HTERT RPE-1 (cell line): ENCODE data around the gene HSD11B1.
"Not testable (repeated sequence)": the region's sequence is repeated elsewhere in the genome, so short reads cannot be mapped to it uniquely, and the experiment has no call there.

Source experiments
- in situ Hi-C: fragments of 300-500 bp; cut with MboI; formaldehyde crosslinking; loops from 4 replicates; pipeline ENCODE4 v1.14.3; 2020; ENCODE audit warnings: low sequenced_read_pairs

The HSD11B1 gene

DNA sequence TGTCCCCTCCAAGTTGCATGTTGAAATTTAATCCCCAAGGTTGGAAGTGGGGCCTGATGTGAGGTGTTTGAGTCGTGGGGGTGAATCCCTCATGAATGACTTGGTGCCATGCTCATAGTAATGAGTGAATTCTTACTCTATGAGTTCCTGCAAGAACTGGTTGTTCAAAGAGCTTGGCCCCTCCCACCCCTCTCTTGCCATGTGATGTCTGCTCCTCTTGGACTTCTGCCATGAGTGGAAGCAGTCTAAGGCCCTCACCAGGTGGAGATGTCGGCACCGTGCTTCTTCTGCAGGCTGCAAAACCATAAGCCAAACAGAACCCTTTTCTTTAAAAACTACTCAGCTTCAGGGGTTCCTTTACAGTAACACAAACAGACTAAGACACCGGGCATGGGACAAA is 15.2 kb upstream of the HSD11B1 start:
- in situ Hi-C loops = no loop called here

GRCh38 chr1:209691237-209691636 is 13.4 kb upstream of the HSD11B1 start:
- in situ Hi-C loops = no loop called here

DNA sequence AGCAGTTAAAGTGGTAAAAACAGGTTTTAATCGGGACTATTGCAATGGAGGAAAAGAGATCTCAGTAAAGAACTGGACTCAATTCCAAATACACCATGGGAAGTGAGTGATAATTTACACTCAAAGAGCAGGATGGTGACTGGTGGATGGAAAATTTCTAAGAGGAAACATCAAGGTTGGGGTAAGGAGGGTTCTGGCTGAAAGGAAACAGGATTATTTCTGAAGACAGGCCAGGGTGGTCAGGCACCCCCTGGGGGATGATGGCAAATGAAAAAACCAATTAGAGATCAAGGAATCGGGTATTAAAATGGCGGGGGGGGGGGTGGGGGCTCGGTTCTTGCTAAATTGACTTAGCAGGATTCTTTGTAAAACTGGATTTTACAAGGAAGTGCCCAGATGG is 12.3 kb upstream of the HSD11B1 start:
- in situ Hi-C loops = no loop called here

DNA sequence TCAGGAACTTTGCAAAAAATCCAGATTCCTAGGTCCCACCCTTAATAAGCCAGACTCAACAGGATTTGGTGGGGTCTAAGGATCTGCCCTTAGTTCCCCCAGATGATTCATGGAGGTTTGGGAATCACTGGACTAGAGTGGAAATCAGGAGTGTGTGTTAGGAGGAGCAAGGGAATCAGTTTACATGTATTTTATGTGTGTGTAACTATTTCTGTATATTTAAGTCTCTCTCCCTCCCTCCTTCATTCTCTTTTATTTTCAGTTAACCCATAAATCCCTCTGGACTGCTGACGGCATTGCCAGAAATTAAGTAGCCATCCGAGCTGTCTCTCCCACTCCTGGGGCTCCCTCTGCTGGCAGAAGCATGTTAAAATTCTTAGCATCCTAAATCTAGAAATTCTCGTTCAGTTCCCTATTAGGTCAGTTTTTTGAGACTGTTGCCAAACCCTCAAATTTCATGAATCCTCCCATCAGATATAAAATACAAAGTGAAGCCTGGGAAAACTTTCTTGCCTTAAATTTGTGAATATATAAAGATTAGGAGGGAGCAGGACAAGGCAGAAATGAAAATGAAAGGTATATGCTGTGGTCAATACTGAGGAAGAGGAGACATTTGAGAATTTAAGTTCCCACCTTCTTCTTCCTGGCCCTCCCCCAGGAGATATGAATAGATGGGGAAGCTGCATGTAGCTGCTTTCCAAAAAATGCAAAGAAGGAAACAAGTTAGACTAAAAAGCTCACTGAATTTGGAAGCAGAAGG is 11.7 kb upstream of the HSD11B1 start:
- in situ Hi-C loops = no loop called here

DNA sequence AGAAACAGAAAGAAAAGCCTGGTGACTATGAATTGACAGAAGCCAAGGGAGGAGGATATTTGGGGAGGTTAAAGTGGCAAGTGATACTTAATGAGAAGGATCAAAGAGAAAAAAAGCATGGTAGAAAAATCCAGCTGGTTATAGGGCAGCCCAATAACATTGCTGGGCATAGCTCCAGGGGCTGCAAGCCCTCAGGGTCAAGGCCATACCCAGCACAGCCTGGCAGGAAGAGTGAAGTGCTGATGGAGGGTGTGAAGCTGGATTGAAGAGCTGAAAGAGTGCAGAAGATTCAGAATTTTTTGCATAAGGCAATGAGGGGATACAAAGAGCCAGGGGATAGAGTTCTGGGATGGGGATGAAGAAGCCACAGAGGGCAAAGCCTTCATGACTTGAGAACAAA is 8.0 kb upstream of the HSD11B1 start:
- in situ Hi-C loops = no loop called here

- in situ Hi-C loops = no loop called here
Measured at GRCh38 chr1:209697126-209697525, 7.5 kb upstream of the HSD11B1 start.

GRCh38 chr1:209700686-209701085 is 4.0 kb upstream of the HSD11B1 start:
- in situ Hi-C loops = not testable (repeated sequence)

GRCh38 chr1:209702832-209703231 is 1.8 kb upstream of the HSD11B1 start:
- in situ Hi-C loops = no loop called here

DNA sequence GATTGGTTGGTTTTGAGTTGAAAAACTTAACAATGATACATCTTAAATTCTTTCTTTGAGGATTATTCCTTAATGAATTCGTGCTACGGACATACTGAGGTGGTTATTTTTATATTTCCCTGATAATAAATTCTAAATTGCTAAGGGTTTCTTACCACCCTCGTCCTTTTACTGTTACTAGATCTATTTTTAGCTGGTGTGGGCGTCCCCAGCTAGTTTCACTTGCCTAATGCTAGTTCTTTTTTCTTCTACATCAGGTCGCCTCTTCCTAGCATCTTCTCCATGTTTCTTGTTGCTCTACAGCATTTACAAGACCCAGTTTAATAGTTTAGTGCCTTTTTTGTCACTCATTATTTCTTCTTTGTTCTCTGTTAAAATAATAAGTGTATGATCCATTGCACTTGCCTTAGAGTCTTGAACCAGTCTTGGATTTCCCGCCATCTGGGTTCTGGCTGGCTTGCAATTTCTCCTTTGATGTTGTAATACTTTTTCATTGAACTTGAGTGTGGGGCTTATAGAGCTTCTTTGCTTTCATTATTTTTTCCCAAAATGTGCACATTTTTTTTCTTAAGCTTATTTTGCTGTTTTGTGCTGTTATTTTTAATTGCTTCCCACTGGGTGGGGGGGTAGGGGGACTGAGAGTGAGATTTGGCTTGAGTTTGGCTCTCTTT is 677 bp upstream of the HSD11B1 start:
- in situ Hi-C loops = no loop called here

- in situ Hi-C loops = no loop called here
Measured at GRCh38 chr1:209705033-209705598, 470 bp downstream of the HSD11B1 start.

DNA sequence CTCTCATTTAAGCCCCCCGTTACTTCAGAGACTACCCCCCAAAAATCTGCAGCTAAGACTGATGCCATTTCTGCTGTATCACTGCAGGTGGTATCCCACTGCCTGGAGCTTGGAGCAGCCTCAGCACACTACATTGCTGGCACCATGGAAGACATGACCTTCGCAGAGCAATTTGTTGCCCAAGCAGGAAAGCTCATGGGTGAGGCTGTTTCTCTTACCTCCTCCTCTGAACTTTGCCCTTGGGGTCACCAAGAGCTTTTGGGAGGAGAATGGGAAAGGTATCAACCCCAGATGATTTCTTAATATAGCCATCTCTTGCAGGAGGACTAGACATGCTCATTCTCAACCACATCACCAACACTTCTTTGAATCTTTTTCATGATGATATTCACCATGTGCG is 2.0 kb downstream of the HSD11B1 start:
- in situ Hi-C loops = no loop called here

DNA sequence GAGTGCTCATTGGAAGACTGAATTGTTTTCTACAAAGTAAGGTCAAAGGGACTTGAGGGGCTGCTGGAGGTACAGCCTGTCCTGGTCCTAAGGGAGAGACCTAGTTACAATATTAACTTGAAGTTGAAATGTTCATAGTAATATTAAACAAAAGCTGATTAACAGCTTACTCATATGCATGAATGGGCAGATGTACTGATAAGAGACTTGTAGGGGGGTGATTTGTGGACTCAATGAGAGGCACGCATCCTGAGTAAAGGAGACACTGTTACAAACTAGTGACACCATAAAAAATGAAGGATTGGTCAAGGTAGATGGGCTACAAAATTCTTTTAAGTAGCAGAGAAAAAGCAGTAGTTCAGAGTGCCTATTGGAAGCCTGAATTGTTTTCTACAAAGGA is 2.7 kb downstream of the HSD11B1 start:
- in situ Hi-C loops = no loop called here

GRCh38 chr1:209708297-209708696 is 3.7 kb downstream of the HSD11B1 start:
- in situ Hi-C loops = no loop called here

DNA sequence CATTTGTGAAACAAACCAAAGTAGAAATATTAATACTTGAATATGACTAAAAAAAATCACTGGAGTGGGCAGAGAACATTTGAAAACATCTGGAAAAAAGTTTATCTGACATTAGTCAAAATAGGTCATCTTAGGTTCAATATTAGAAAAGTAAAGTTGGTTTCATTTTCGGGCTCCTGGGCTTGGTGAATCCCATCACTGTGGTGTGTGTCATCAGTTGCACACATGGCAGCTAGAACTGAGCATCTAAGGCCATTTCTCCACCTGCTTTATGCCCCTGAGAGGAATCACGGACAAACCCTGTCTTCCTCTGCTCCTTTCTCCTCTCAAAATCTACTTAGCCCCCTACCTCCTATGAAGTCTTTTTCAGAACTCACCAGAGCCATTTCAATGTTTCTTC is 5.4 kb downstream of the HSD11B1 start:
- in situ Hi-C loops = no loop called here

DNA sequence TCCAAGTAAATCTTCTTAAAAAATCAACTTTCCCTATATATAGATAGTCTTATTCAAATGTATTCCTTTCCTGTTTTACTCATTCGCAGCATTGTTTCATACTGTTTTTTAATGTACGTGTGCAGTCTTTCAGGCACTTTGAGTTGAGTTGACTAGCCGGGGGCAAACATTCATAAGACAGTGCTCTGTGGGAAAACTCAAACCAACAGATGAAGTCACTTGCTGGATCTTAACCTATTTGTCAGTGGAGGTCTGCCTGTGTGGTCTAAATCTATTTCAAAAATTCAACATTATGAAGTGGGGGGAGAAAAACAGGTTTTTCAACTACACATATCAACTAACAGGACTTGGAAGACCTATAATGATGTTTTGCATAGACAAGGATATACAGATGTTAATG is 6.2 kb downstream of the HSD11B1 start:
- in situ Hi-C loops = no loop called here

DNA sequence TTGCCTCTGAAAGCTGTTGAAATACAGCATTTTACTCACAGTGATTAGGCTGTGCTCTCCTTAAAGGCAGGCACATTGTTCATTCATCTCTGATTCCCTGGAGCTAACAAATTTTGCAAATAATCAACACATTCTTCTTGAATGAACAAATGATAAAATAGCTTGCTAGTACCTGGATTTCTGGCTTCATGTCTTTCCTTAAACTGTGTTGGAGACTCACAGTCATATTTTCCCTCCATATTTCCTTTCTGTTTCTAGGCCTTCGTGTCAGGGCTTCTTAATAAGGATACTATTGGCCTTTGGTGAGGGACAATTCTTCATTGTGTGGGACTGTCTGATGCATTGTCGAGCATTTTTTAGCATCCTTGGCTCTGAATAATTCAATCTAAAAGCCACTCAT is 9.7 kb downstream of the HSD11B1 start:
- in situ Hi-C loops = no loop called here

- in situ Hi-C loops = no loop called here
Measured at GRCh38 chr1:209715314-209715713, 10.7 kb downstream of the HSD11B1 start.

DNA sequence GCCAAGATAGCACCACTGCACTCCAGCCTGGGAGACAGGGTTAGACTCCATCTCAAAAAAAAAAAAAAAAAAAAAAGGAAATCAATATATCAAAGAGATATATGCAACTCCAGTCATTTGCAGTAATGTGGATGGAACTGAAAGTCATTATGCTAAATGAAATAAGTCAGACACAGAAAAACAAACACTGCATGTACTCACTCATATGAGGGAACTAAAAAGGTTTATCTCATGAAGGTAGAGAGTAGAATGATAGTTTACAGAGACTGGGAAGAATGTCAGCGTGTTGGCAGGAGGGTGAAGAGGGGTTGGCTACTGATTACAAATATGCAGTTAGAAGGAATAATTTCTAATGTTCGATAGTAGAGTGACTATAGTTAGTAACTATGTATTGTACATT is 13.2 kb downstream of the HSD11B1 start:
- in situ Hi-C loops = no loop called here

DNA sequence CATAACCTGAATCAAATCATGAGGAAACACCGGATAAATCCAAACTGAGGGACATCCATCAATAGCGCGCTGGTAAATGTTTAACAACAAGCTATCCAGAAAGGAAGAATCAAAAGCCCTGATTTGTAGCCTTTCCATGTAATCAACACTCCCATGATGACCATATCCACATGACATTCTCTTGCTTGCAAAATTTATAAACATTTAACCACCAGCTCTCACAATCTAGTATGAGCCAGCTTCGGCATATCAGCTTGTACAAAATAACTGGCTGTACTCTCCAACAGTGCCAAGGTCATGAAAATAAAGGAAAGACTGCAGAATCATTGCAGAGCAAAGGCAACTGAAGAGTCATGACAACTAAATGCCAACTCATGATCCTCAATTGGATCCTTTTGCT is 15.7 kb downstream of the HSD11B1 start:
- in situ Hi-C loops = no loop called here

DNA sequence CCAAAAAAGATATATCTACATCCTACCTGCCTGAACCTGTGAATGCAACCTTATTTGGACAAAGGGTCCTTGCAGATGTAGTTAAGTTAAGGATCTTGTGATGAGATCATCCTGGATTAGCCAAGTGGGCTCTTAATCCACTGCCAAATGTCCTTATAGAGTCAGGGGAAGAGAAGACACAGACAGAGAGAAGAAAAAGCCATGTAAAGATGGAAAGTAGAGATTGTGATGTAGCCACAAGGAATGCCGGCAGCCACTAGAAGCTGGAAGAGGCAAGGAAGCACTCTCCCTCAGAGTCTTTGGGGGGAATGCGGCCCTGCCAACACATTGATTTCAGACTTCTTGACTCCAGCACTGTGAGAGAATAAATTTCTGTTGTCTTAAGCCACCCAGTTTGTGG is 16.2 kb downstream of the HSD11B1 start:
- in situ Hi-C loops = no loop called here

DNA sequence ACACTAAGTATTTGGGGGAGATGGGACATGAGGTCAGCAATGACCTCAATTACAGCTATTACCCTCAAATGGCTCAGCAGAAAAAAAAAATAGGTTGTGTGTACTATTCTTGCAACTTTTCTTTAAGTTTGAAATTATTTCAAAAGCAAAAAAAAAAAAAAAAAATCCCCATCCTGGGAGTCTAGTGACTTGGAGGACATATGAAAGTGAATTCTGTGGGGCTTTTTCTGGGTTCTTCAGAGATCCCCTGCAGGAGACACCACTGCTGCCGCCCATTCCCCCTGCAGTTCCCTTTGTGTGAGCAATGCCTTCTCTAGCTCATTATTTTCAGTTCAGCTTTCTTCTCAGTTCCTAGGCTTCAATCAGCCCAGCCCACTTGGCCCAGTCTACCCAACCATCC is 16.7 kb downstream of the HSD11B1 start:
- in situ Hi-C loops = no loop called here

DNA sequence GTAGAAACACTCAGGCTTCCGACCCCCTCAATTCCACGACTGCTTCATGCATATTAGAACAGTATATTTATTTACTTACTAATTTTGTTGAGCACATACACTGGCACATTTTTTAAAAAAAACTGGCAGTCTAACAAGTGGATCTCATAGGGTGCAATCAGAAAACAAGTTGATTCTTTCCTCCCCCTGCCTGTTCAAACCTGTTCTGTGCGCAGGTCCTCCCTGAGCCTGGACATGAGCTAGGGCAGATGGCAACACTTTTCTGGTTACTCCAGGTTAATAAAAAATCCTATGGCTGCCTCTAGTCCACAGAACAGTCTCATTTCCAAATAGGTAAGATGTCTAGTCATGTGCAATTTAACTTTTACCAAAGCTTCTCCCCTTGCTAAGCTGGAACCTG is 18.6 kb downstream of the HSD11B1 start:
- in situ Hi-C loops = no loop called here
